Transverse colon (tissue), 3 donors: ENCODE results near the gene IL6R.

Experiments used
- CTCF ChIP-seq, 5 experiments: fragments of 200-600 bp in 3 of 5; fragments of 450-650 bp in 2 of 5; sonication (generic) in 3 of 5; IDR thresholded peaks; 1 replicate in 2 of 5; 2 replicates in 3 of 5; pipeline ENCODE4 v1.5.1; 2016 to 2017; ENCODE audit warnings: antibody characterized with exemption in 5 of 5, inconsistent platforms in 3 of 5, mild to moderate bottlenecking in 2 of 5, moderate library complexity in 1 of 5
- POLR2A ChIP-seq: fragments of 450-650 bp; IDR thresholded peaks from one replicate; pipeline ENCODE4 v1.6.1; 2016; ENCODE audit warnings: antibody characterized with exemption, mild to moderate bottlenecking, moderate library complexity

- no peak for TF ChIP-seq CTCF (IDR thresholded peaks at IDR 0.05)
- no peak for TF ChIP-seq POLR2A
These were observed 13.9 kb upstream of the IL6R start for GRCh38 chr1:154391086-154391770.
